SIG-M5 treated with dmso at 0.1 percent for 504 hours (cell line): ENCODE results near the gene SCYGR4.
"Not testable (repeated sequence)": the region's sequence is repeated elsewhere in the genome, so short reads cannot be mapped to it uniquely, and the experiment has no call there.

Source experiments
- DNase-seq: peaks from one replicate; lab custom pipeline; 2025; ENCODE audit not compliant: unreplicated experiment; lab: John Stamatoyannopoulos, UW

The SCYGR4 gene

DNA sequence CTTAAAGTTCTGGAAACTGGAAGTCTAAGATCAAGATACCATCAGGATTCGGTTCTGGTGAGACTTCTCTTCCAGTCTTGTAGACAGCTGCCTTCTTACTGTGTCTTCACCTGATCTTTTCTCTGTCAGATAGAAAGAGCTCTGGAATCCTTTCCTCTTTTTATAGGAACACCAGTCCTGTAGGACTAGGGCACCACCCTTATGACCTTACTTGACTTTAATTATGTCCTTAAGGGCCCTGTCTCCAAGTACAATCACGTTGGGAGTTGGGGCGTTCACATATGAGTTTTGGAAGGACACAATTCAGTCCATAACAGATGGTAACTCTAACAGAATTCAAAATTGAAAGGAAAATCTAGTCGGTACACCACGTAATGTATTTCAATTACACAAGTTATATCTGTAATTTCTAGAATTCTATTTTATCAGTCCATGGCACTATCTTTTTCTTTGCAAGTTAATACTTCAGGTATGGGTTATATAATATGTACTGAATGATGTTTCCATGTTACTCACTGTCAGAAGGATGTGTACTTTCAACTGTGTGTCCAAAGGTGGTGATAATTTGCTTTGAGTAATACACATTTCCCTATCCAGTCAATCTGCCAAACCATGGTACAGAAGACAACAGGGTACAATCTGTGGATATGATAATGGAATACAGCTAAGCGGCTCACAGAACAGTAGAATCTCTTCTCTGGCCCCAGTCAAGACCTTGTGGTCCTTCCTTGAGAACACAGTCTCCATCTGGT, 48.1 kb downstream of the SCYGR4 start:
- DNase-seq = no peak

GRCh38 chr2:227666631-227667170, 49.4 kb downstream of the SCYGR4 start, which contains the start of gene SCYGR5:
Gene SCYGR5, plus strand, starts transcription at chr2:227666804. Its CDS starts 0 bp downstream, at chr2:227666804.
- not testable (repeated sequence) for DNase-seq
